HepG2 (cell line): Measurements from ENCODE around the gene PPFIA2. TPM values are rescaled to one million over a fixed set of nuclear protein-coding genes. Genes with fewer than 3 reads are reported as not detected.

Source experiments
- ATAC-seq: fragments of 200-7000 bp; cut with Tn5 transposase; 3 replicates; pipeline ENCODE4 v1.9.1; 2020; ENCODE audit warnings: mild to moderate bottlenecking, moderate library complexity
- BruUV-seq: library from RNA; stranded (reverse); fragments of 400-500 nt; replicated peaks from 2 replicates; lab custom pipeline; 2021; lab: Mats Ljungman, UMichigan
- CTCF ChIA-PET: fragments of 300-600 bp; formaldehyde crosslinking; extraction: SDS; loops from one replicate; lab custom pipeline; 2021; ENCODE audit warnings: low total read pairs, inconsistent platforms, low intra/inter-chr PET ratio; lab: Yijun Ruan, JAX
- POLR2A ChIA-PET: fragments of 350-600 bp; sonication (Branson Sonifier 250); formaldehyde crosslinking; loops from one replicate; lab custom pipeline; 2020; ENCODE audit warnings: antibody characterized with exemption, inconsistent platforms; lab: Yijun Ruan, JAX
- DNase-seq: peaks from one replicate; pipeline ENCODE4 v3.0.0-alpha.2; 2015; ENCODE audit warnings: low spot score
- FAIRE-seq: peaks from 3 replicates; lab custom pipeline; 2011; peaks lifted over from hg19 to GRCh38; lab: Jason Lieb, UNC
- H2AFZ ChIP-seq: one replicate; pipeline ENCODE4 v1.6.1; 2011; ENCODE audit warnings: low read length, inconsistent platforms
- H3K27ac ChIP-seq: fragments of 300-600 bp; 3 replicates; pipeline ENCODE4 v1.8.0; 2011; ENCODE audit warnings: mixed run types, mild to moderate bottlenecking, mixed read lengths, low read length, inconsistent platforms; ENCODE audit not compliant: insufficient read depth; ENCODE audit errors: extremely low read length
- H3K27me3 ChIP-seq, 2 experiments: fragments of 200-600 bp in 1 of 2; 2 replicates in 1 of 2; 3 replicates in 1 of 2; pipeline versions ENCODE4 v1.6.0 to v1.8.0; 2011; ENCODE audit warnings: low read length in 2 of 2, mild to moderate bottlenecking in 2 of 2, moderate library complexity in 2 of 2, inconsistent platforms in 1 of 2; ENCODE audit not compliant: insufficient read depth in 2 of 2, control insufficient read depth in 1 of 2
- H3K36me3 ChIP-seq, 2 experiments: fragments of 200-600 bp in 1 of 2; replicated peaks in 1 of 2; 2 replicates in 1 of 2; 3 replicates in 1 of 2; pipeline versions ENCODE4 v1.5.1 to v1.8.0; 2011; ENCODE audit warnings: low read length in 2 of 2, inconsistent platforms in 1 of 2; ENCODE audit not compliant: insufficient read depth in 2 of 2, control insufficient read depth in 1 of 2
- H3K4me1 ChIP-seq: 2 replicates; pipeline ENCODE4 v1.5.1; 2012; ENCODE audit warnings: low read length, inconsistent platforms; ENCODE audit not compliant: insufficient read depth
- H3K4me2 ChIP-seq: 2 replicates; pipeline ENCODE4 v1.6.0; 2011; ENCODE audit warnings: low read depth, low read length, inconsistent platforms
- H3K4me3 ChIP-seq, 3 experiments: fragments of 200-600 bp in 1 of 3; sonication (generic), shearing (Covaris generic) in 1 of 3; replicated peaks in 1 of 3; 2 replicates each; pipeline ENCODE4 v1.5.1; 2011 to 2016; ENCODE audit warnings: low read length in 3 of 3, inconsistent platforms in 2 of 3, low read depth in 2 of 3, mild to moderate bottlenecking in 2 of 3, control low read depth in 1 of 3, mixed read lengths in 1 of 3; ENCODE audit not compliant: insufficient read depth in 1 of 3
- H3K79me2 ChIP-seq: one replicate; pipeline ENCODE4 v1.6.1; 2011; ENCODE audit warnings: low read length, inconsistent platforms; ENCODE audit not compliant: insufficient read depth
- H3K9ac ChIP-seq: 2 replicates; pipeline ENCODE4 v1.6.0; 2011; ENCODE audit warnings: mild to moderate bottlenecking, low read depth, low read length, inconsistent platforms; ENCODE audit not compliant: insufficient read depth
- H3K9me3 ChIP-seq: 2 replicates; pipeline ENCODE4 v1.5.1; 2012; ENCODE audit warnings: mild to moderate bottlenecking, low read length
- H4K20me1 ChIP-seq: 2 replicates; pipeline ENCODE4 v1.6.0; 2011; ENCODE audit warnings: inconsistent platforms, mild to moderate bottlenecking, low read length, moderate library complexity; ENCODE audit not compliant: insufficient read depth
- ATF7 ChIP-seq, 2 experiments: fragments of 450-650 bp in 1 of 2; sonication (generic) in 1 of 2; formaldehyde crosslinking in 1 of 2; IDR thresholded peaks; 2 replicates each; pipeline versions ENCODE4 v1.4.0 to v1.6.1; 2016 to 2020; ENCODE audit warnings: antibody characterized with exemption in 1 of 2, mild to moderate bottlenecking in 1 of 2, missing genetic modification reagents in 1 of 2
- ATRX ChIP-seq: sonication (generic); formaldehyde crosslinking; IDR thresholded peaks from 2 replicates; pipeline ENCODE4 v1.4.0; 2020; ENCODE audit warnings: missing genetic modification reagents, borderline replicate concordance
- FOXK1 ChIP-seq: sonication (generic); formaldehyde crosslinking; IDR thresholded peaks from 2 replicates; pipeline ENCODE4 v1.4.0; 2020; ENCODE audit warnings: low read depth, missing genetic modification reagents, borderline replicate concordance
- HES4 ChIP-seq: sonication (generic); formaldehyde crosslinking; IDR thresholded peaks from 2 replicates; pipeline ENCODE4 v1.9.0; 2021; ENCODE audit warnings: mild to moderate bottlenecking, missing genetic modification reagents, borderline replicate concordance
- ZFAT ChIP-seq: sonication (generic); formaldehyde crosslinking; conservative IDR thresholded peaks from 2 replicates; pipeline ENCODE4 v1.8.1; 2023; ENCODE audit warnings: missing genetic modification reagents, inconsistent platforms
- ZNF598 ChIP-seq: sonication (generic); formaldehyde crosslinking; IDR thresholded peaks from 2 replicates; pipeline ENCODE4 v1.5.1; 2020; ENCODE audit warnings: mild to moderate bottlenecking, missing genetic modification reagents, borderline replicate concordance
- in situ Hi-C: cut with HindIII; loops from 2 replicates; pipeline ENCODE4 v1.10.0; 2017; ENCODE audit warnings: low pct_unique_long_range_greater_than_20kb; ENCODE audit not compliant: extremely low pct_ligation_motif_present
- intact Hi-C: fragments of 100-400 bp; cut with micrococcal nuclease; formaldehyde crosslinking; loops from one replicate; pipeline ENCODE4 v1.10.0; 2022; ENCODE audit not compliant: unreplicated experiment
- polyA plus RNA-seq, 8 experiments: library from polyadenylated mRNA; depleted of rRNA in 3 of 8; stranded (reverse) in 7 of 8; unstranded in 1 of 8; fragments of >200 nt; fragmentation: Illumina TruSeq in 4 of 8; extraction: Trizol in 4 of 8; gene quantifications; 2 replicates each; pipeline versions ENCODE4 v1.2.1 to v1.2.3, GENCODE V29; 2011 to 2016; ENCODE audit warnings: low read depth in 4 of 8, missing spikeins in 1 of 8, mixed read lengths in 1 of 8; ENCODE audit not compliant: insufficient read depth in 1 of 8
- total RNA-seq, 5 experiments: library from RNA; depleted of rRNA; stranded (reverse); fragments of >200 nt; fragmentation: Illumina TruSeq; extraction: Trizol; gene quantifications; 2 replicates each; pipeline ENCODE4 v1.2.3, GENCODE V29; 2016; ENCODE audit warnings: low read depth in 1 of 5
- TF ChIP-seq, protein P1 (sequence below): IDR thresholded peaks from 2 replicates; pipeline ENCODE4 v1.6.1; 2016; ENCODE audit warnings: low read depth, borderline replicate concordance
- TF ChIP-seq, protein P2 (sequence below): sonication (generic); formaldehyde crosslinking; IDR thresholded peaks from 2 replicates; pipeline ENCODE4 v1.5.1; 2020; ENCODE audit warnings: mild to moderate bottlenecking, missing genetic modification reagents, borderline replicate concordance
- TF ChIP-seq, protein P3 (sequence below): IDR thresholded peaks from 2 replicates; pipeline ENCODE4 v1.6.1; 2012; ENCODE audit warnings: low read depth, low read length, improper control_type of control experiment

Gene PPFIA2
- total and polyA plus RNA-seq, 2 of the 13 experiments (the other 11 are each of a cell fraction or from before 2014, with no cell fraction given): 0.05 TPM; not detected in 1

DNA sequence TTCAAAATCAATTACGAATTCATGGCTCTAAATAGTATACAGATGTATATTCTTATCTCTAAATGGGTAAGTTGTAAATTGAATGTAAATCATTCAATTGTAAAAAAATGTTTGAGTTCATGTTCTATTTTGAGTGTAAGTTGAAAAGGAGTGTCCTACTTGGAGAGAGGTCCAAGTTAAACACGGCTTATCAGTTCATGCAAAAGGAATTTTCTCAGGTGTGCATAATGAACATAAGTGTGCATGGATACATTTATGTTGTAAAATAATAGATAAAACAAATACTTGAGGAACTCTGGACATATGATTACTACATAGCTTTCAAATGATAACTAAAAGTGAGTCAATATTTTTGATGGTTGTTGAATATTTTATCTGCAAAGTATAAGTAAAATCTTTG, 79.5 kb downstream of the PPFIA2 start (continued):
- TF ChIP-seq, protein P1, sequence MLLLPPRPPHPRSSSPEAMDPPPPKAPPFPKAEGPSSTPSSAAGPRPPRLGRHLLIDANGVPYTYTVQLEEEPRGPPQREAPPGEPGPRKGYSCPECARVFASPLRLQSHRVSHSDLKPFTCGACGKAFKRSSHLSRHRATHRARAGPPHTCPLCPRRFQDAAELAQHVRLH (CRISPR knock-in tag): no peak

DNA sequence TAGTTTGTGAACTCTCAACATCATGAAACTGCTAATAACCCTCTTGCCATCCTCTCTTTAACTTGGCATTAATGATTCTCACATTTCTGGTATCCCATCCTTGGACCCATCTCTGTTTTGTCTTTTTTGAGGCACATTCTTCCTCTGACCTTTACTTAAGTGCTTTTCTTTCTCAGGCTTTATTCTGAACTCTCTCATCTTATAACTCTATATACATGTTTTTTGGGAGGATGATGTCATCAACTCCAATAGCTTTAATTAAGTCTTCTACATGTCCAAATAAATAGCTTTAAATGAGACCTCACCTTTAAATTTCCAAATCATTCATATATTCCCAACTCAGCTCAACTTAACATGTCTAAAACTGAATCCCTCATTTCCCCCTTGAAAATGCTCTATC, 88.4 kb downstream of the PPFIA2 start:
- ATAC-seq (no peak), DNase-seq (no peak), FAIRE-seq (no peak)
- no TSS peak for BruUV-seq
- Histone ChIP-seq H3K27ac (no peak overlapping the region), H3K4me3 (no peak overlapping the region), H2AFZ (no peak overlapping the region), H3K4me2 (no peak overlapping the region), H3K27me3 (no peaks in the 10 kb centered on the region), H3K9ac (no peak overlapping the region), H4K20me1 (no peaks in the 10 kb centered on the region), H3K4me1 (no peaks in the 10 kb centered on the region), H3K9me3 (no peaks in the 10 kb centered on the region), H3K79me2 (no peaks in the 10 kb centered on the region), H3K36me3 (no peaks in the 10 kb centered on the region)
- intact Hi-C loops: no loop called here
- no peak for TF ChIP-seq HES4
- TF ChIP-seq FOXK1 (CRISPR knock-in tag): no peak
- TF ChIP-seq, protein P2, sequence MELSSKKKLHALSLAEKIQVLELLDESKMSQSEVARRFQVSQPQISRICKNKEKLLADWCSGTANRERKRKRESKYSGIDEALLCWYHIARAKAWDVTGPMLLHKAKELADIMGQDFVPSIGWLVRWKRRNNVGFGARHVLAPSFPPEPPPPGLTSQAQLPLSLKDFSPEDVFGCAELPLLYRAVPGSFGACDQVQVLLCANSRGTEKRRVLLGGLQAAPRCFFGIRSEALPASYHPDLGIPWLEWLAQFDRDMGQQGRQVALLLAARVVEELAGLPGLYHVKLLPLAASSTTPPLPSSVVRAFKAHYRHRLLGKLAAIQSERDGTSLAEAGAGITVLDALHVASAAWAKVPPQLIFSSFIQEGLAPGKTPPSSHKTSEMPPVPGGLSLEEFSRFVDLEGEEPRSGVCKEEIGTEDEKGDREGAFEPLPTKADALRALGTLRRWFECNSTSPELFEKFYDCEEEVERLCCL: no peak
- TF ChIP-seq ATF7 (IDR thresholded peaks at IDR 0.05): peak; percentile 91
- no peak for TF ChIP-seq ATF7 (CRISPR knock-in tag; IDR thresholded peaks at IDR 0.05)
- TF ChIP-seq, protein P3, sequence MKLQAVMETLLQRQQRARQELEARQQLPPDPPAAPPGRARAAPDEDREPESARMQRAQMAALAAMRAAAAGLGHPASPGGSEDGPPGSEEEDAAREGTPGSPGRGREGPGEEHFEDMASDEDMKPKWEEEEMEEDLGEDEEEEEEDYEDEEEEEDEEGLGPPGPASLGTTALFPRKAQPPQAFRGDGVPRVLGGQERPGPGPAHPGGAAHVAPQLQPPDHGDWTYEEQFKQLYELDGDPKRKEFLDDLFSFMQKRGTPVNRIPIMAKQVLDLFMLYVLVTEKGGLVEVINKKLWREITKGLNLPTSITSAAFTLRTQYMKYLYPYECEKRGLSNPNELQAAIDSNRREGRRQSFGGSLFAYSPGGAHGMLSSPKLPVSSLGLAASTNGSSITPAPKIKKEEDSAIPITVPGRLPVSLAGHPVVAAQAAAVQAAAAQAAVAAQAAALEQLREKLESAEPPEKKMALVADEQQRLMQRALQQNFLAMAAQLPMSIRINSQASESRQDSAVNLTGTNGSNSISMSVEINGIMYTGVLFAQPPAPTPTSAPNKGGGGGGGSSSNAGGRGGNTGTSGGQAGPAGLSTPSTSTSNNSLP: no peak
- TF ChIP-seq ATRX (CRISPR knock-in tag): no peak
- TF ChIP-seq ZNF598 (CRISPR knock-in tag): no peak
- TF ChIP-seq ZFAT: no peak
- in situ Hi-C loops: no loop called here
- POLR2A ChIA-PET: no interaction called here
- CTCF ChIA-PET: no interaction called here
